HCT116 (cell line): ENCODE measurements around the gene HCST. TPM values are rescaled to one million over a fixed set of nuclear protein-coding genes. Genes with fewer than 3 reads are reported as not detected.

Source experiments
- ATAC-seq: fragments of 200-7000 bp; cut with Tn5 transposase; 2 replicates; pipeline ENCODE4 v1.9.1; 2020; ENCODE audit warnings: mild to moderate bottlenecking, moderate library complexity
- BruUV-seq: library from RNA; stranded (reverse); fragments of 400-500 nt; replicated peaks from 2 replicates; lab custom pipeline; 2021; lab: Mats Ljungman, UMichigan
- CTCF ChIA-PET: fragments of 300-600 bp; sonication (Branson Sonifier 250); formaldehyde crosslinking; loops from one replicate; lab custom pipeline; 2021; ENCODE audit warnings: antibody characterized with exemption; lab: Charles Lee
- POLR2A ChIA-PET: fragments of 300-600, 350-600 bp; sonication (Branson Sonifier 250); formaldehyde crosslinking; loops from one replicate; lab custom pipeline; 2021; ENCODE audit warnings: antibody characterized with exemption; lab: Charles Lee
- RAD21 ChIA-PET, 2 experiments: fragments of 300-600 bp; sonication (Branson Sonifier 250); formaldehyde crosslinking; loops; one replicate each; lab custom pipeline; 2023; ENCODE audit warnings: low total read pairs in 2 of 2; ENCODE audit not compliant: uncharacterized antibody in 2 of 2, unreplicated experiment in 2 of 2, low non-redundant PET in 1 of 2; lab: Charles Lee
- DNase-seq: peaks from one replicate; pipeline ENCODE4 v3.0.0-alpha.2; 2010; ENCODE audit warnings: low read depth, low spot score
- H2AFZ ChIP-seq: fragments of 200-600 bp; shearing (Covaris generic), sonication (generic); 2 replicates; pipeline ENCODE4 v1.6.1; 2017; ENCODE audit warnings: low read depth, mixed run types, mixed read lengths, antibody characterized with exemption, low read length; ENCODE audit not compliant: poor library complexity, severe bottlenecking
- H3K27ac ChIP-seq: 2 replicates; pipeline ENCODE4 v1.5.1; 2012; ENCODE audit warnings: low read depth, low read length
- H3K27me3 ChIP-seq: fragments of 200-600 bp; sonication (generic); 2 replicates; pipeline ENCODE4 v1.6.1; 2016; ENCODE audit warnings: mixed run types, low read length, mixed read lengths; ENCODE audit not compliant: insufficient read depth
- H3K36me3 ChIP-seq, 2 experiments: fragments of 200-500 bp in 1 of 2; fragments of 200-600 bp in 1 of 2; sonication (Bioruptor generic) in 1 of 2; sonication (generic) in 1 of 2; 2 replicates each; pipeline versions ENCODE4 v1.5.1 to v1.6.1; 2014 to 2016; ENCODE audit warnings: low read length in 2 of 2, inconsistent platforms in 1 of 2, mixed read lengths in 1 of 2, mixed run types in 1 of 2; ENCODE audit not compliant: insufficient read depth in 2 of 2, control insufficient read depth in 1 of 2
- H3K4me1 ChIP-seq, 2 experiments: fragments of 200-600 bp in 1 of 2; sonication (generic) in 1 of 2; 2 replicates each; pipeline versions ENCODE4 v1.5.1 to v1.6.1; 2012 to 2017; ENCODE audit warnings: low read length in 2 of 2, inconsistent platforms in 1 of 2, mild to moderate bottlenecking in 1 of 2, mixed read lengths in 1 of 2, mixed run types in 1 of 2, moderate library complexity in 1 of 2; ENCODE audit not compliant: insufficient read depth in 2 of 2, control insufficient read depth in 1 of 2
- H3K4me2 ChIP-seq: fragments of 200-600 bp; sonication (generic); 2 replicates; pipeline ENCODE4 v1.6.1; 2017; ENCODE audit warnings: mixed run types, low read length, mixed read lengths
- H3K4me3 ChIP-seq, 2 experiments: fragments of 200-600 bp in 1 of 2; sonication (generic) in 1 of 2; replicated peaks in 1 of 2; 2 replicates each; pipeline ENCODE4 v1.5.1; 2011 to 2016; ENCODE audit warnings: low read length in 2 of 2, control low read depth in 1 of 2, low read depth in 1 of 2, mild to moderate bottlenecking in 1 of 2, mixed read lengths in 1 of 2, mixed run types in 1 of 2
- H3K79me2 ChIP-seq: fragments of 200-600 bp; sonication (generic); 2 replicates; pipeline ENCODE4 v1.6.1; 2017; ENCODE audit warnings: mild to moderate bottlenecking, mixed run types, low read length, moderate library complexity, mixed read lengths; ENCODE audit not compliant: insufficient read depth
- H3K9ac ChIP-seq: fragments of 200-600 bp; sonication (generic); 2 replicates; pipeline ENCODE4 v1.6.1; 2016; ENCODE audit warnings: low read length, mixed read lengths
- H3K9me2 ChIP-seq: fragments of 200-600 bp; sonication (generic), shearing (Covaris generic); 2 replicates; pipeline ENCODE4 v1.6.1; 2017; ENCODE audit warnings: mixed run types, mild to moderate bottlenecking, moderate library complexity; ENCODE audit not compliant: insufficient read depth
- H3K9me3 ChIP-seq, 2 experiments: fragments of 200-500 bp in 1 of 2; fragments of 200-600 bp in 1 of 2; sonication (Bioruptor generic) in 1 of 2; sonication (generic) in 1 of 2; 2 replicates each; pipeline ENCODE4 v1.6.1; 2014 to 2017; ENCODE audit warnings: low read length in 2 of 2, mixed read lengths in 2 of 2, inconsistent platforms in 1 of 2, low read depth in 1 of 2, mild to moderate bottlenecking in 1 of 2, mixed run types in 1 of 2, moderate library complexity in 1 of 2; ENCODE audit not compliant: control insufficient read depth in 1 of 2, insufficient read depth in 1 of 2
- H4K20me1 ChIP-seq: fragments of 200-600 bp; sonication (generic), shearing (Covaris generic); 2 replicates; pipeline ENCODE4 v1.6.1; 2017; ENCODE audit warnings: mixed run types, mild to moderate bottlenecking, moderate library complexity; ENCODE audit not compliant: insufficient read depth
- ATF3 ChIP-seq: IDR thresholded peaks from 2 replicates; pipeline ENCODE4 v1.6.1; 2012
- EZH2 ChIP-seq: fragments of 200-600 bp; sonication (generic); IDR thresholded peaks from 2 replicates; pipeline ENCODE4 v1.6.1; 2017; ENCODE audit warnings: antibody characterized with exemption, mixed run types
- MAX ChIP-seq: IDR thresholded peaks from 2 replicates; pipeline ENCODE4 v1.6.1; 2012
- RAD21 ChIP-seq: IDR thresholded peaks from 2 replicates; pipeline ENCODE4 v1.6.1; 2012; ENCODE audit warnings: low read depth, mild to moderate bottlenecking
- REST ChIP-seq: IDR thresholded peaks from 2 replicates; pipeline ENCODE4 v1.6.1; 2012; ENCODE audit warnings: low read depth
- SP1 ChIP-seq: IDR thresholded peaks from 2 replicates; pipeline ENCODE4 v1.6.1; 2012; ENCODE audit warnings: low read depth
- TCF7L2 ChIP-seq: IDR thresholded peaks from 2 replicates; pipeline ENCODE4 v1.7.0; 2011; ENCODE audit warnings: borderline replicate concordance, inconsistent platforms; ENCODE audit not compliant: insufficient read depth, insufficient read length; ENCODE audit errors: extremely low read depth
- intact Hi-C: fragments of 100-400 bp; cut with micrococcal nuclease; formaldehyde crosslinking; loops from 2 replicates; pipeline ENCODE4 v1.10.0; 2022
- total RNA-seq: library from RNA; stranded (reverse); gene quantifications from one replicate; pipeline ENCODE4 v1.2.1, GENCODE V29; 2021; ENCODE audit not compliant: unreplicated experiment

Gene HCST
- total RNA-seq, 1 experiment from 2014 or later, result 1.2 TPM

GRCh38 chr19:35863018-35863417 lies 39.3 kb upstream of the HCST start:
- no peaks in the 10 kb centered on the region for H3K9me2 ChIP-seq
- BruUV-seq, result no TSS peak
- ChIA-PET CTCF (no interaction called here), RAD21 (no interaction called here)
- intact Hi-C loops, result no loop called here
- H3K9me3 ChIP-seq, result no peaks in the 10 kb centered on the region
- no peak for DNase-seq
- H3K4me1 ChIP-seq, result peaks cover 5 to 18% of the 10 kb centered on the region in 2 experiments; a peak in 3 of 4 replicates
- no peak overlapping the region for H3K4me2 ChIP-seq
- no peaks in the 10 kb centered on the region for H3K36me3 ChIP-seq
- ATAC-seq, result no peak
- TF ChIP-seq MAX (no peak), ATF3 (no peak), RAD21 (no peak), REST (no peak), EZH2 (no peak), TCF7L2 (no peak), SP1 (no peak)
- TF ChIP-seq, all 23 proteins: peak for 0
- Histone ChIP-seq H2AFZ (no peak overlapping the region), H3K79me2 (no peaks in the 10 kb centered on the region), H3K9ac (no peak overlapping the region), H3K4me3 (no peak overlapping the region), H4K20me1 (no peaks in the 10 kb centered on the region), H3K27me3 (no peaks in the 10 kb centered on the region), H3K27ac (no peak overlapping the region)
- POLR2A ChIA-PET, result no interaction called here
